Measurements from ENCODE around the gene MYL12A.

The MYL12A gene

GRCh38 chr18:3225588-3225987 is 22.0 kb upstream of the MYL12A start:
- DNase-seq, result no peak

DNA sequence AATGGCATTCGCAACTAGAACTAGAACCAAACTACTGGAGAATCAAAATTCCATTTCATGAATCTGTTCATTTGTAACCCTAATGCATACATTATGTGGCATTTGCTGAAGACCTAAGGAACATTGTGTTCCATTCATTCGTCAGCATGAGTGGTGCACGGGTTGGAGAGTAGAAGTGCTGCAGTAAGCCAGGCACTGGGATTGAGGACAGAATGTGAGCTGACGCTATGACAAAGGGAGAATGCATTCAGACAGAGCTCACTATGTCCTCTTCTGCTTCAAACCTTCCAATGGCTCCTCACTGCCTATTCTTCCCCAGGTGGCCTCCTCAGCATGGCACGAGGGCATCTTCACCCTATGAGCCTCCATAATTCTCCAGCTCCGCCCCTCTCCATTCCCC is 21.6 kb upstream of the MYL12A start:
- no peak for DNase-seq

DNA sequence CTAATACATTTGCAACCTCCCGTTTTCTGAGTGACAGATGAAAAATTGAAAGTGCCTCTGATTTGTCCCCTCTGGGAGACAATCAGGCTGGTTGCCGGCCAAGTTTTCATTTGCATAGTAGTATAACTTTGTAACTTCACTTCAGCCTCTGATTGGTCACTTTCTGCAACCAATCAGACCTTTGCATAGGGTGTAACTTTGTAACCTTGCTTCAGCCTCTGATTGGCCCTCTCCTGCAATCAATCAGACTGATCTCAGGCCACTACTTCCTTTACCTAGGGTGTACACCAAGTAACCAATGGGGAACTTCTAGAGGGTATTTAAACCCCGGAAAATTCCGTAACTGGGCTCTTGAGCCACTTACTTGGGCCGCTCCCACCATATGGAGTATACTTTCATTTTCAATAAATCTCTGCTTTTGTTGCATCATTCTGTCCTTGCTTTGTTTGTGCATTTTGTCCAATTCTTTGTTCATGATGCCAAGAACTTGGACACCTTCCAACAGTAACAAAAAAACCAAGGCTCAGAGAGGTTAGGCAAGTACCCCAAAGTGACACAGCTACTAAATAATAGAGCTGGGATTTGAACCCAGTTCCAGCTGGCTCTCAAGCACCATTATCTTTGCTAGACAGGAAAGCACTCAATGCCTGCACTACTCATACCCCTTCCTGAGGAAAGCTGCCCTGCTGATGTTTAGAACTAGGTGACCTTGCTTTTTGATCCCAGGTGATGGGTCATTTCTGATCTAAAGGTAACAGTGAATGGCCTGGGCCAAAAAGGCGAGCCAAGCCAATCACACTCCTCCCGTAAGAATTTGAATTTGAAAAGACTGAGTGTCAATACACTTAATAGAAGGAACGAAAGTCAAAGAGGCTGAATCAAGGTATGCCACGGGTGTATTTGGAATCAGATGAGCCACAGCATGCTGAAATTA is 16.9 kb upstream of the MYL12A start:
- DNase-seq, result no peak

DNA sequence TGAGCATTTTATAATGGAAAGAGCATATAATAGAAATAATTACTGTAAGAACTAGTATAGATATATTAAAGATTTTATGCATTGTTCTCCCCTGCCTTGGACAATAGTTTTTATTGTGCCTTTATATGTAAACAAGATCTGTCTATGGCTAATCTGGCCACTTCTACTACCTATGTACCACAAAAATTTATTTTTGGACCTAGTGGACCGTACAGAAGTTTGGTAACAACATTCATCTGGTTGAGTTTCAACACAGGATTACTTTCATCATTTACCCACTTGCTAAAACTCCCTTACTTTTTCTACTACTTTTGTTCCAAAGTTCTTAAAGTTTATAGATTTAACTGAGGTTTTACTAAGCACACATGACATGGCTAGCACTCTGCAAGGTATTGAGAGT is 14.6 kb upstream of the MYL12A start:
- DNase-seq, result no peak

DNA sequence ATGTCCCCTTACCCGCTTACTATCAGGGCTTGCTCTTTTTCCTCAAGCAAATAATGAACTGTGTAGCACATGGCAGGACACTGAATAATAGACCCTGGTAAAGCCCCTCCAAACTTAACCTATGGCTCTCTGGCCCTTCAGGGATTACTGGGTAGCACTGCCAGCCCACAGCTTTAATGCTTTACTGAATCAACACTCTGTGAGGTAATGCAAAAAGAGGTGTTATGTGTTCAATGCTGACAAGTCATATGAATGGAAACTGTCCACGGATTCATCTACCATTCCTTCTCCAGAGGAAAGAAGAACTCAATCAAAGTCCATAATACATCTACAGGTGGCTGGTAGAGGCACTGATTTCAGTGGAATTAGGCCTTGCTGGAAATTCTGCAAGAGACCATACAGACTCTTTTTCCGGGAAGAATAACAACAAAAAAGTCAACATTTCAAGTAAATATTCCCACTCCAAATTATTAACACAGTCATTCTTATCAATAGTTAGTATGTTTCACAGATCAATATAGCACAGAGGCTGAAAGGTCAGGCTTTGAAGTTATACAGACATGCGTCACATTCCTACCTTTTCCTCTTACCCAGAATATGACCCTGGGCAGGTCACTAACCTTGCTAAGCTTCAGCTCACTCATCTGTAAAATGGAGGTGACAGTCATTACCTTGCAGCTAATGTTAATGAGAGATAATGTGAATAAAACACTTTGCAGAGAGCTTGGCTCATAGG is 14.0 kb upstream of the MYL12A start:
- no peak for DNase-seq

- DNase-seq, result no peak
Observed at GRCh38 chr18:3234457-3234856, 13.1 kb upstream of the MYL12A start.

GRCh38 chr18:3235846-3236245 is 11.8 kb upstream of the MYL12A start:
- no peak for DNase-seq

- DNase-seq, result no peak
Observed at GRCh38 chr18:3236470-3236869, 11.1 kb upstream of the MYL12A start.

- no peak for DNase-seq
Observed at GRCh38 chr18:3238742-3239141, 8.9 kb upstream of the MYL12A start.

- no peak for DNase-seq
Observed at GRCh38 chr18:3245185-3245564, 2.4 kb upstream of the MYL12A start.

- DNase-seq, result no peak
Observed at GRCh38 chr18:3245853-3246634, 1.6 kb upstream of the MYL12A start.

DNA sequence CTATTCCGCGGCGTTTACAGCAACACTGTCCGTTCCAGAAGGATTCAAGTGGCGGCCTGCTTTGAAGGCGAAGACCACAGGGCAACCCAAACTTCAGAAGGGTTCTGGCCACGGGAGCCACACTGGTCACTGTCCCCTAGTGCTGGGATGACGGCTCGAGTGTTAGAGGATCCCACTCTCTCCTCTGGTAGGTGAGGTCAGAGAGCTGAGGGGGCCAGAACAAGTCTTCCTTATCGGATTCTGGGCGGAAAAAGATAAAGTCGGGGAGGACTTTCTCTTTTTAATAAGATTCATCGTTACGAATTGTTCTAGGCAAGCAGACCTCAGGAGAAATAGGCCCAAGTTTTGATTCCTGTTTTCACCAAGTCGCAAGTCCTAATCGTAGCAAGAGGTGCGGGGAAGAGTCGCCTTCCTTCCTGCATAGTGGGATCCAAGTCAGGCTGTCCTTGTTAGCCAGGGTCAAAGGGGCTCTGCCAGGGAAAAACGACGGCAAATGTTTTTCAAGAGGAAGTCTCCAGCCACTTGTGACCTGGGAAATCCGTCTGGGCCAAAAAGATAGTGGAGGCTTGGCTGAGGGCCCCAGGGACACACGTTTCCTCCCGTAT is 864 bp upstream of the MYL12A start:
- DNase-seq, result no peak

DNA sequence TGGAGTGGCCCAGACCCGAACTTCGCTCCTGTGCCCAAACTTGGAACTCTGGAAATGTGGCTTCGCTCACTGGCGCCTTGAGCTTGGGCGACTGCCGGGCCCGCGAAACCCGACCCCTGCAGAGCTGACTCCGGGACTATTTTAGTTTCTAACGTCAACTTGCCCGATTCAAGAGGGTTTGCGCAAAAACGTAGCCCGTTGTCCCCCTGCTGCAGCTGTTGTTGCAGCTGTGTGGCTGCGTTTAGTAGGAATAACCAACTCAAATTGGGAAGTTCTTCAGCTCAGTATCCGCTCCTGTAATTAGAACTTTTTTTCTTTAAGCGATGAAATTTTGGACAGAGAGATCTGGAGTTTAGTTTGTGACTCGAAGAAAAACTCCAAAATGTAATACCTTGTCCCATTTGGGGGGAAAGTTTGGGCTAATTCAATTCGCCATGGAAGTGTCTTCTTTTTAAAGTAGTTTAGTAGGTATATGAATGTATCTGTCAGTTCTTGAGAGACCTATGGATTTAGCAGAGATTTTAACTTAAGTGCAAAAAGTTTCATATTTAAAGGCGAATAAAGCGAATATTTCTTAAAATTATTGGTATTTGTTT is 559 bp downstream of the MYL12A start:
- DNase-seq, result no peak

GRCh38 chr18:3248658-3249359 is 1.2 kb downstream of the MYL12A start:
- DNase-seq, result no peak

GRCh38 chr18:3250237-3251107 is 2.9 kb downstream of the MYL12A start:
- no peak for DNase-seq

- no peak for DNase-seq
Observed at GRCh38 chr18:3251249-3251962, 3.8 kb downstream of the MYL12A start.

DNA sequence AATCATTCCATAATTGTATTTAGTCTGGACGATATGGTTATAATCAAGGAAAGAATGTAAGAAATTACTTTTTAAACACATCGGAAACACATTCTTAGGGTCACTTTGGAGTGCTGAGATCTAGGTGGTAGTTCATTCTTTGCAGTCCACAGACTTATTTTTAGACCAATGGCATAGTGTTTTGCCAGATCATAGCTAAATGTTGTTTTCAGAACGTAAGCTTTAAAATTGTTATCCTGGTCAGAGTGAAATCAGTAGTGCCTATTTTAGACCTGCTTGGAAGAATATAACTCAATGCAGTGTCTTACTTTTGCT is 4.3 kb downstream of the MYL12A start:
- no peak for DNase-seq

GRCh38 chr18:3252843-3253242 is 5.2 kb downstream of the MYL12A start:
- no peak for DNase-seq

GRCh38 chr18:3254725-3255124 is 7.1 kb downstream of the MYL12A start:
- no peak for DNase-seq

DNA sequence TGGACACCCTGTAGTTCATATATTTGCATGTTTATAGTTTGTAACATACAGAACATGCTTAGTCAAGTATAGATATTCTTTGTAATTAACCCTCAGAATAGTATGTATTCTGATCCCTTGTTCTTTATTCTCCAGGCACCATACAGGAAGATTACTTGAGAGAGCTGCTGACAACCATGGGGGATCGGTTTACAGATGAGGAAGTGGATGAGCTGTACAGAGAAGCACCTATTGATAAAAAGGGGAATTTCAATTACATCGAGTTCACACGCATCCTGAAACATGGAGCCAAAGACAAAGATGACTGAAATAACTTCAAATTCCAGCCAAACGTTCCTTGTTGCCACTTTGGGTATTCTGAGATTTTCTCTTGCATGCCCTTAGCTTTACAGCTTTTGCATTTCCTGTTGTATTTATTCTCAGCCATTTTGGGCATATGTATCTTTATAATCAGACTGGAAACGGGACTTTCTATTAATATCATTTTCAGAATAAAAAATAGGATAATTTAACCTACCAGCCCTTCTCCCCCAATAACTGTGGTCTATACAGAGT is 8.1 kb downstream of the MYL12A start:
- DNase-seq, result no peak
